Stimulated activated CD4-positive, alpha-beta T cell treated with anti-CD3 and anti-CD28 coated beads, Interleukin-1b, Interleukin-23, amount 100 ng/mL, for 24 hours (primary cell): ENCODE data around the gene TBX5.

Source experiments
- DNase-seq, 4 experiments: peaks; one replicate each; pipeline ENCODE4 v3.0.0-alpha.2; 2020; ENCODE audit warnings: low read depth in 4 of 4, low spot score in 1 of 4

TBX5 gene

DNA sequence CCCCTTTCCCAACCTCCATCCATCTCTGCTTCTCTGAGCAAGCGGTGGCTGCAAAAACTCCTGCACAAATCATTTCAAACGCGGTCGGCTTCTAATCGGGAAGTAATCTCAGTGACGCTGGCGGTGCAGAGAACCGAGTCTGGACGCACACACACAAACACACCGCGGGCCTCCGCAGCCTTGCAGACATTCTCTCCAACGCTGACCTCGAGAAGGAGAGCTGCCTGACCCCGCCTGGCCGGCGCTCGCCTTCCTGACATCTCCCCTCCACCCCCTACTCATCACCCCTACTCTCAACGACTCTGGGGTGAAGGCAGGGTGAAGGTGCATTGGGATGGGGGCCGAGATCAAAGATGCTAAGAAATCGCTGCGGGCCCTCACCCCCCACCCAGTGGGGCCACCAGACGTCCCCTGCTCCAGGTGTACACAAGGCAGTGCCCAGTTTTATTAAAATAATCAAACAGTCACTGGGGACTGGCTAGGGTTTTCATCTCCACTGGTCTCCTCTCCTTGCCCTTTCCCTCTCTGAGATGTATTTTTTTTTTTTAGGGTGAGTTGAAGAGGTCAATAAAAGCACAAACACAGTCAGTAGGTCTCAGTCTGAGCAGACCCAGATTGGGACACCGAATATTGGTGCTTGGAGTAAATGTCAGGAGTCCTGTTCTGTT, 506 bp upstream of the TBX5 start:
- no peak for DNase-seq

GRCh38 chr12:114404926-114405518, 922 bp downstream of the TBX5 start:
- DNase-seq: no peak

GRCh38 chr12:114404083-114404925, 1.6 kb downstream of the TBX5 start:
- no peak for DNase-seq

GRCh38 chr12:114403690-114404066, 2.3 kb downstream of the TBX5 start:
- DNase-seq: no peak

- DNase-seq: no peak
Measured at GRCh38 chr12:114403011-114403689, 2.8 kb downstream of the TBX5 start.

DNA sequence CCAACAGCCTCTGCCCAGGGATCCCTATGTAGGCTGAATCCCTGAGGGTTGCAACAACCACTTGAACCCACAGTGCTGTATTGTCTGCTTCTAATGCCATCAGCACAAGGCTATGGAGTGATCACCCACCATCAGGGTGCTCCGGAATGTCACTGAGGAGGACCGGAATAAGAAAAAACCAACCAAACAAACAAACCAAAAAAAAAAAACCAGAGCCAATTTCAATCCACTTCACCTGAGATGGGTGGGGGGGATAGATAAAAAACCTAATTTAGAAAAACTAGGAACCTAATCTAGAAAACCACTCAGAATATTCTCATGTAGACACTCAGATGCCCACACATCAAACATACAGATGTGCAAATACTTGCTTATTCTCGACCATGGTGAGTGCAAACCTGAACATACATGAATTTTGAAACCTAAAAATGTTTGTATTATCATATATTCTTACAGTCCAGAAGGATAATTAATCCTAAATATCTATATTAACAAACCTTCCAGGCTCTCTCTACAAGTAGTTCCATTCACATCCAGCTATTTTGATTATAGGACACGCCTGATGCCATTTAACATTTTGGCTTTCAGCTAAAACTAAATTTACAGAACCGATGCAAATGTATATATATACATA, 3.7 kb downstream of the TBX5 start:
- DNase-seq: no peak

GRCh38 chr12:114401328-114402083, 4.4 kb downstream of the TBX5 start:
- no peak for DNase-seq

DNA sequence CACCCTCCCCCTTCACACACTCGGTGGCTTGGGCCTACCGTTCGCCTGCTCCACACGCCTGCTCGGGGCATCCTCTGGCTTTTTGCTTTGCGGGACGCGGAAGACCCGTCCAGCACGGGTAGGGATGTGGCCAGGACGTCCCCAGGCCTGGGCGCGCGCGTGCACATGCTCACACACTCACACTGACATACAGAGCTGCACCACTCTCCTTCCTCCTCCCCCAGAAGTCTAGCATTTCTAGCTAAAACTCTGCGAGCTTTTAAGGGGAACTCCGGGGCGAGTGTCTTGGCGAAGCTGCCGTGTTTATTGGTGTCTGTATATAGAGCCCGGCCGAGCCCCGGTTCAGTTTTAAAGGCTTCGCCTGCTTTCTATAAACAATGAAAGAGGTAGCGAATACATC, 5.0 kb downstream of the TBX5 start:
- DNase-seq: no peak

- no peak for DNase-seq
Measured at GRCh38 chr12:114400361-114400811, 5.6 kb downstream of the TBX5 start.

GRCh38 chr12:114399664-114400211, 6.2 kb downstream of the TBX5 start:
- no peak for DNase-seq

GRCh38 chr12:114397978-114398881, 7.7 kb downstream of the TBX5 start:
- DNase-seq: no peak

- DNase-seq: no peak
Measured at GRCh38 chr12:114396869-114397719, 8.8 kb downstream of the TBX5 start.

DNA sequence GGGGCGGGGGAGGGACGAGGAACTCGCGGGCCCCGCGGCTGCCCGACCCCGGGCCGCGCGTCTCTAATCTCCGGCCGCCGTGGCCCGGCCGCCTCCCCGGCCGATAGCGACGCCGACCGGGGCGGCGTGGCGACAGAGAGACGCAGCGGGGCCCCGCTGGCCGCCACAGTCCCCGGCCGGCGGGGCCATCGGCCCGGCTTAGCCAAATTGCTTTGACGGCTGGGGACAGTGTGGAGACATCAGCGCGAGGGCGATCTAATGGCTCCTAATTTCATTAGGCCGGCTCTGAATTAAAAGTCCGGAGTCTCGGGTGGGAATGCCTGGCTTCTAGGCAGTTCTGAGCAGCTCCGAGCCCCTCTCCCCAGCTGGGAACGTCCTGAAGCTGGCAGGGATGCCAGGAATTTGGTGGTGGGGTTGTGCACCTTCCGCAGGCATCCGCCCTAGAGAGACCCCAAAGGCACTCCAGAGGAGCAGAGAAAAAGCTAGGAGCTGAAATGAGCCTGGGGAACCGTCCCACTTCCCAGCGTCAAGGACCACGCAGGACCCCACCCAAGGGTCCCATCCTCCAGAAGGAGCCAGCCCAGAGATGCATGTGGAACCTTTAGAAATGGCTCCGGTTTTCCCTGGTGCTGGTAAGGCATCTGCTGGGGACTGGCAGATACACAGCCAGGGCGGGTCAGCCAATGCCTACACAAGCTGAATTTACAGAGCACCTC, 9.6 kb downstream of the TBX5 start:
- DNase-seq: no peak

DNA sequence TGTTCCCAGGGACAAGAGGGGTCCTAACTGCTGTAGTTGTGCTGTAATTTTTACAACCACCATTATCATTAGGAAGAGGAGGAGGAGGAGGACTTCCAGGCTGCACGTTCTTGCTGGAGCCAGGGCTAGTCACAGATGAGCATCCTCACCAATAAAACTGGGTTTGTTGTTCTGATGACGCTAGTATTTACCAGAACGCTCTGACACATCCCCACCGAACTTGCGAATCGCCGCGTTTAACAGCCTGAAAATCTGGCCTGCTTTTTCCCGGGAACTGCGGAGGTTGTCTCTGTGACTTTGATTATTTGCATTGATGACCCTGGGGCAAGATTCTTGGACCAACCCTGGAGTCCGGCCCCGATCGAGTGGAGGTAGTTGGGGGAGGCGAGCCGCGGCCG, 10.2 kb downstream of the TBX5 start:
- DNase-seq: no peak

GRCh38 chr12:114395233-114395632, 10.7 kb downstream of the TBX5 start:
- DNase-seq: no peak

DNA sequence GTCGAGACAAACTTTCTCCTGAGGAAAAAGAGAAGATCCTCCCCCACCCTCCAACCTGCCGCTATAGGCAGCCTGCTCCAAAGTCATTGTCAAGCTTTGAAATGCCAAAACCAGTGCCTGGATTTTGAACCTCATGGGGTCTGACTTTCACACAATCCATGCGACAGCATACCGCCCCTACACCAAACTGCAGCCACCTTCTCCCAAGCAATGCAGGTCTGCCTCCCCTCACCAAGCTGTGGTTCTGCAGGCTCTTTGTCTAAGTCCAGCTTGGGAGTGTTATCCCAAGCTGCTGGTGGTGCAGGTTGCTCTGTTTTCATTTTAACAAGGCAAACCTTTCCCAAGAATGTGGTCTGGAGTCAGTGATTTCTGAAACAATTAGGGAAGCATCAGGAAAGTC, 12.4 kb downstream of the TBX5 start:
- DNase-seq: no peak

DNA sequence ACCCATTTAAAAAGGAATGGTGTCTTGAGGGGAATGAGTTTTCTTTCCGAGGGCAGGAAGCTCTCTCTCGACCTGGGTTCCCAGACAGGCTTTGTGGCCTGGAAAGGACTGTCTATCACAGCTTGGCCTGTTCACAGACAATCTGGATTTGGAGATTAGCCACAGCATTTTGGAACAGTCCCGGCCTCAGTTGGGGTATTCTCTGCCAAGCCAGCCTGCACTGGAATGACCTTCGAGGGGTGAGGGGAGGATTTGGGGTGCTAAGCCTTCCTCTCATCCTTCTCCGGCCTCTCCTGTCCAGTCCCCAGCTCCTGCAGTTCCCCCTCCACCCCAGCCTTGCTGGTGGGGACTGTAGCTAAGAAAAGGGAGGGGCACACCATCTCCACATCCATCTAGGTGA, 13.0 kb downstream of the TBX5 start:
- DNase-seq: no peak

DNA sequence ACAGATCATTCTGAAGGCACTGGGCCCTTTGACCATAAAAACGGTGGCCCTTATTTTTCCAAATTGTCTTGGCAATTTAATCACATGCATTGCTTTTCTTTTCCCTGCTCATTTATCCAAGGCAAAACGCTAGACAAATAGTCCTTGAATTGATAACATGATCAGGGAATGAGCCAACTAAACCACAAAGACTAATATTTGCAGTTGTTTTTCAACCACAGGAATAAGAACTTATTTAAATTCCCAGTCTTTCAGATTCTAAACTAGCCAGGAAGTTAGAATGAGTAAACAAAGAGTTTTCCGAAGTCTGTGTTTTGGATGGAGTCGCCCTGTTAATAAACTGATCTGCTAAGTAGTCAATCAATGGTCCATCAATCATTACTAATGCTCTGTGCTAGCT, 14.9 kb downstream of the TBX5 start:
- DNase-seq: no peak
